Caco-2 (cell line): ENCODE results near the gene RANBP17. TPM values are rescaled to one million over a fixed set of nuclear protein-coding genes. Genes with fewer than 3 reads are reported as not detected.

Experiments
- BruUV-seq: library from RNA; stranded (reverse); fragments of 400-500 nt; replicated peaks from 2 replicates; lab custom pipeline; 2021; lab: Mats Ljungman, UMichigan
- CTCF ChIA-PET: fragments of 300-600 bp; sonication (Branson Sonifier 250); formaldehyde crosslinking; loops from one replicate; lab custom pipeline; 2022; ENCODE audit warnings: antibody characterized with exemption; lab: Charles Lee
- POLR2A ChIA-PET: fragments of 300-600 bp; sonication (Branson Sonifier 250); formaldehyde crosslinking; loops from one replicate; lab custom pipeline; 2022; ENCODE audit warnings: antibody characterized with exemption; lab: Charles Lee
- DNase-seq, 2 experiments: peaks; one replicate each; pipeline versions ENCODE4 v3.0.0 to v3.0.0-alpha.2; 2020 to 2022
- H3K27me3 ChIP-seq: replicated peaks from 2 replicates; pipeline ENCODE4 v1.6.0; 2011; ENCODE audit warnings: low read length; ENCODE audit not compliant: control insufficient read depth, insufficient read depth
- H3K36me3 ChIP-seq: 2 replicates; pipeline ENCODE4 v1.5.1; 2011; ENCODE audit warnings: low read length; ENCODE audit not compliant: control insufficient read depth, insufficient read depth
- H3K4me1 ChIP-seq: fragments of 250-450 bp; sonication (Bioruptor Pico); 2 replicates; pipeline ENCODE4 v1.5.1; 2020; ENCODE audit warnings: mild to moderate bottlenecking
- H3K4me3 ChIP-seq: 2 replicates; pipeline ENCODE4 v1.5.1; 2011; ENCODE audit warnings: low read depth, mild to moderate bottlenecking, control low read depth, low read length
- H3K9me3 ChIP-seq: fragments of 250-450 bp; sonication (Bioruptor Pico); 2 replicates; pipeline ENCODE4 v1.5.1; 2020; ENCODE audit warnings: mild to moderate bottlenecking, moderate library complexity
- H3K27ac Mint-ChIP-seq: one replicate; pipeline ENCODE4 v1.8.0; 2022; ENCODE audit warnings: mixed read lengths; ENCODE audit not compliant: unreplicated experiment
- H3K27me3 Mint-ChIP-seq: one replicate; pipeline ENCODE4 v1.8.0; 2022; ENCODE audit warnings: mixed read lengths; ENCODE audit not compliant: insufficient read depth, unreplicated experiment
- H3K36me3 Mint-ChIP-seq: one replicate; pipeline ENCODE4 v1.8.0; 2022; ENCODE audit warnings: mild to moderate bottlenecking, mixed read lengths; ENCODE audit not compliant: insufficient read depth, unreplicated experiment
- H3K4me1 Mint-ChIP-seq: one replicate; pipeline ENCODE4 v1.8.0; 2022; ENCODE audit warnings: low read depth, mixed read lengths; ENCODE audit not compliant: unreplicated experiment
- H3K4me3 Mint-ChIP-seq: one replicate; pipeline ENCODE4 v1.8.0; 2022; ENCODE audit warnings: mild to moderate bottlenecking, moderate library complexity, mixed read lengths; ENCODE audit not compliant: unreplicated experiment
- H3K9me3 Mint-ChIP-seq: one replicate; pipeline ENCODE4 v1.8.0; 2022; ENCODE audit warnings: mixed read lengths; ENCODE audit not compliant: unreplicated experiment
- CTCF ChIP-seq, 2 experiments: fragments of 200-600 bp in 1 of 2; IDR thresholded peaks; 1 replicate in 1 of 2; 2 replicates in 1 of 2; pipeline versions ENCODE4 v1.5.1 to v1.8.0; 2011 to 2022; ENCODE audit warnings: antibody characterized with exemption in 1 of 2, control low read depth in 1 of 2, inconsistent platforms in 1 of 2, low read depth in 1 of 2, low read length in 1 of 2, mild to moderate bottlenecking in 1 of 2, moderate library complexity in 1 of 2; ENCODE audit not compliant: insufficient read depth in 1 of 2, severe bottlenecking in 1 of 2, unreplicated experiment in 1 of 2
- intact Hi-C: fragments of 100-400 bp; cut with micrococcal nuclease; formaldehyde crosslinking; loops from one replicate; pipeline ENCODE4 v1.10.0; 2022; ENCODE audit not compliant: unreplicated experiment
- total RNA-seq: library from RNA; stranded (reverse); gene quantifications from 2 replicates; pipeline ENCODE4 v1.2.3, GENCODE V29; 2022

Gene RANBP17
- total RNA-seq, 1 experiment from 2014 or later, result 28.2 TPM

- Mint-ChIP-seq H3K4me3 (no peak overlapping the region), H3K27ac (no peak overlapping the region), H3K9me3 (no peaks in the 10 kb centered on the region), H3K36me3 (no peaks in the 10 kb centered on the region), H3K4me1 (no peaks in the 10 kb centered on the region), H3K27me3 (no peaks in the 10 kb centered on the region)
- BruUV-seq, result no TSS peak
- Histone ChIP-seq H3K4me3 (no peak overlapping the region), H3K9me3 (no peaks in the 10 kb centered on the region), H3K4me1 (no peaks in the 10 kb centered on the region), H3K36me3 (no peaks in the 10 kb centered on the region; the same call in 1 of the 2 replicates), H3K27me3 (no peaks in the 10 kb centered on the region; the same call in 1 of the 2 replicates)
- CTCF ChIA-PET, result no interaction called here
- intact Hi-C loops, result no loop called here
- POLR2A ChIA-PET, result no interaction called here
- DNase-seq, result no peak
- no peak for TF ChIP-seq CTCF (IDR thresholded peaks at IDR 0.05; ENCODE audit: insufficient read depth in 1 of 2, low read depth in 1 of 2, low read length in 1 of 2, severe bottlenecking in 1 of 2, unreplicated experiment in 1 of 2)
These were observed 414.2 kb downstream of the RANBP17 start for GRCh38 chr5:171275841-171276544.

- Histone ChIP-seq H3K9me3 (no peaks in the 10 kb centered on the region), H3K4me1 (no peaks in the 10 kb centered on the region), H3K4me3 (no peak overlapping the region), H3K36me3 (no peaks in the 10 kb centered on the region), H3K27me3 (no peaks in the 10 kb centered on the region; the same call in 1 of the 2 replicates)
- no peak overlapping the region for H3K27ac Mint-ChIP-seq
- no peak for DNase-seq
- intact Hi-C loops, result no loop called here
- CTCF ChIA-PET, result no interaction called here
- H3K4me3 Mint-ChIP-seq, result no peak overlapping the region
- H3K36me3 Mint-ChIP-seq, result no peaks in the 10 kb centered on the region
- no peaks in the 10 kb centered on the region for H3K27me3 Mint-ChIP-seq
- no TSS peak for BruUV-seq
- POLR2A ChIA-PET, result no interaction called here
- no peaks in the 10 kb centered on the region for H3K4me1 Mint-ChIP-seq
- H3K9me3 Mint-ChIP-seq, result no peaks in the 10 kb centered on the region
- no peak for TF ChIP-seq CTCF (IDR thresholded peaks at IDR 0.05; ENCODE audit: insufficient read depth in 1 of 2, low read depth in 1 of 2, low read length in 1 of 2, severe bottlenecking in 1 of 2, unreplicated experiment in 1 of 2)
These were observed 421.9 kb downstream of the RANBP17 start for GRCh38 chr5:171283753-171284152.

GRCh38 chr5:171285465-171285864 lies 423.6 kb downstream of the RANBP17 start:
- no peak for TF ChIP-seq CTCF (IDR thresholded peaks at IDR 0.05; ENCODE audit: insufficient read depth in 1 of 2, low read depth in 1 of 2, low read length in 1 of 2, severe bottlenecking in 1 of 2, unreplicated experiment in 1 of 2)
- Mint-ChIP-seq H3K9me3 (no peaks in the 10 kb centered on the region), H3K27ac (no peak overlapping the region), H3K27me3 (no peaks in the 10 kb centered on the region), H3K36me3 (no peaks in the 10 kb centered on the region), H3K4me1 (no peaks in the 10 kb centered on the region), H3K4me3 (no peak overlapping the region)
- DNase-seq, result no peak
- Histone ChIP-seq H3K4me3 (no peak overlapping the region), H3K9me3 (no peaks in the 10 kb centered on the region), H3K27me3 (no peaks in the 10 kb centered on the region), H3K36me3 (no peaks in the 10 kb centered on the region), H3K4me1 (no peaks in the 10 kb centered on the region)
- no TSS peak for BruUV-seq
- intact Hi-C loops, result no loop called here
- ChIA-PET POLR2A (no interaction called here), CTCF (no interaction called here)
